DMS53 (cell line): Measurements from ENCODE around the gene SLC35F1.
"Not testable (repeated sequence)": the region's sequence is repeated elsewhere in the genome, so short reads cannot be mapped to it uniquely, and the experiment has no call there.

ENCODE experiments used
- DNase-seq: peaks from one replicate; lab custom pipeline; 2025; lab: John Stamatoyannopoulos, UW

Gene SLC35F1

DNA sequence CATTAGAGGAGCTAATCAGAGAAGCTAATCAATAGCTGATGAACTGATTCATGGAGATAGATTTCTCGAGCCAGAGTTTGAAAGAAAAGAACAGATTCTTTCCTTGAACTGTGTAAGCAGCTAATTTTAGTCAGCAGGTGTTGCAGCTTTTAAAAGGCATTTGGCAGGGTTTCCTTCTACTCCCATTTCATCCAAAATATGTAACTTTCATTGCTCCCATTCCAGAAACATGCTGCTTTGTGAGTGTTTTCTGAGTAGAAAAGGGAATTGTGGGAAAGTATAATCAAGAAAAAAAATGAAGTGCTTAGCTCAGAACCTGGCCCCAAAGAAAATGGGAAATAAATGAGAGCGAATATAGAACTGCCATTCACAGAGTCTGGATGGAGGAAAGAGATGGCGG, 20.8 kb downstream of the SLC35F1 start:
- DNase-seq, result no peak

DNA sequence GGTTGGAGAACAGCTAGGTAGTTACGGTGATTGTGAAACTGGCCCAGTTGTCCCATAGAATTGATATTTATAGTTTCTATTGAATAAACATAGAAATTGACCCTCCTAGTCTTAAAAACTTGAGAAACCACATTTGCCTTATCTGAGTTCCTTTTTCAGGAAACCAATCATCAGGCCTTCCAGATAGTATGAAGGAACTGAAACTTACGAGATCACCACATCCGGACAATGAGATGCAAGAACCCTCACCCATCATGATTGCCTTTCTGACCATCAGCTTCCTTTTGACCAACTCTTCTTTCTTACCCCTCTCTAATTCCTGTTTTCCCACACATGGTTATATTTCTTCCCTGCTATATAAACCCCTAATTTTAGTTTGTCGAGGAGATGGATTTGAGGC, 21.8 kb downstream of the SLC35F1 start:
- DNase-seq, result no peak

DNA sequence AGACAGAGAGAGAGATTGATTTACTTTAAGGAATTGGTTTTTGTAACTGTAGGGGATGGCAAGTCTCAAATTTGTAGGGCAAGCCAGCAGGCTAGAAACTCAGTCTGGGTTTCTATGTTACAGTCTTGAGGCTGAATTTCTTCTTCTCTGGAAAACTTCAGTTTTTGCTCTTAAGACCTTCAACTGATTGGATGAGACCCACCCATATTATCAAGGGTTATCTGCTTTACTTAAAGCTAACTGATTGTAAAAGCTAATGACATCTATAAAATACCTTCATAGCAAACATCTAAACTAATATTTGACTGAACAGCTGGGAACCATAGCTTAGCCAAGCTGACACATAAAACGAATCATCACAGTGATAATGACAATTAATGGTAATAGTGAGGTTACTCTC, 22.4 kb downstream of the SLC35F1 start:
- DNase-seq, result no peak

DNA sequence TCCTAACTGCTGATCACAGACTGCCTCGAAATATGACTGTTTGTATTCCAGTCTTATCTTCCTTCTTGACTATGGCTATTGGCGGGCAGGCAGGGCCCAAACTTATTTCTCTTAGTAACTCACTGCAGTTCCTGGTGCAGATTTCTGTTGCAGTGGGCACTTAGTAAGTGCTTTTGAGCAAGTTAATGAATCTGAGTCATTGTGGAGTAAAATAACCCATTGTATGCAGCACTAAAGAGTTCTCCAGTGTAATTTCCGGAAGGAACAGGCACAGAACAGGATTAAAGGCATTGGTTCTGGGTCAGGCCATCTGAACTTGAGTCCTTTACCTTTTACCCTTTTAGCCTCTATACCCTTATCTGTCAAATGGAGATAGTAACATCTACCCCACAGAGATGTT, 23.6 kb downstream of the SLC35F1 start:
- no peak for DNase-seq

DNA sequence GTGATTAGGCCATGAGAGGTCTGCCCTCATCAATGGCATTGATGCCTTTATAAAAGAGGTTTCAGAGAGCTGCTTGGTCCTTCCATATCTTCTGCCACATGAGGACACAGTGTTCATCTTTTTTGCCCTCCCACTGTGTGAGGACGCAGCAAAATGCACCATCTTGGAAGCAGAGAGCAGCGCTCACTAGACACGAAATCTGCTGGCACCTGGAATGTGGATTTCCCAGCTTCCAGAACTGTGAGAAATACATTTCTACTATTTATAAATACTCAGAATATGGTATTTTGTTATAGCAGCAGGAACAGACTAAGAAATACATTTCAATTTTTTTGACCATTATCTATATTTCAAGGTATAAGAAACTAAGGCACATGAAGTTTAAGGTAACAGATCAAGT, 24.9 kb downstream of the SLC35F1 start:
- no peak for DNase-seq

DNA sequence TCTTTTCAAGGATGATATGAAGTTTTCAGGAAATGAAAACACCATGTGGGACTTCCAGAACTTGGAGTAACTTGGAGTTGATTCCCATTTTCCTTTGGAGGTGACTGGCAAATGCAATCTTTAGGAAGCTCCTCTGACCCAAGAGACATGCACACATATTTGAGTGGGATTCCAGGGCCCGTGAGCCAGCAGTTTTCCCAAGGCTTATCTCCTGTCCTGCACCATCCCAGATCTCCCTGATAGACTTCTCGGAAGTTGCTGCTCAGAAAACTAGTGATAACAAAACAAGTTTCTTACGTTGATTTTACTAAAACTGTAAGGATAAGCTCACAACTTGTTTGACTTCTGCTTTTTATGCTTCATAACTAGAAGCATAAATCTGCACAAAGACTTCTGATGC, 25.6 kb downstream of the SLC35F1 start:
- no peak for DNase-seq

DNA sequence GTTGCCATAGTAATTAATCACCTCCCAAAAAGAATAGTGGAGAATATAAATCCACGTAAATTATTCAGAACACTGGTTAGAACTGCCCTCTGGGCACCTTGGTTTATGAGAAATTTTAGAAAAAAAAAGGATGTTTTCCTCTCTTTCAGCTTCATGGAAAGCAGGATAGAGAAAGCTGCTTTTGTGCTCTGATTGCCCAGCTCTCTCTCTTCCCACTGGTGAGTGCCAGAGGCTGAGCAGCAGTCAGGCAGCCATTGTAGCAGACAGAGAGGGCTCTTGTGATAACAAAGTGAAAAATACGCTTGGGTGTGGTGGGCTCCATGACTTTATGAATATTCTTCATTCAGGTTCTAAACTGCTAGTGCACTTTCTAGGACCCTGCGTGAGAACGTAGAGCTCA, 26.4 kb downstream of the SLC35F1 start:
- DNase-seq, result no peak

DNA sequence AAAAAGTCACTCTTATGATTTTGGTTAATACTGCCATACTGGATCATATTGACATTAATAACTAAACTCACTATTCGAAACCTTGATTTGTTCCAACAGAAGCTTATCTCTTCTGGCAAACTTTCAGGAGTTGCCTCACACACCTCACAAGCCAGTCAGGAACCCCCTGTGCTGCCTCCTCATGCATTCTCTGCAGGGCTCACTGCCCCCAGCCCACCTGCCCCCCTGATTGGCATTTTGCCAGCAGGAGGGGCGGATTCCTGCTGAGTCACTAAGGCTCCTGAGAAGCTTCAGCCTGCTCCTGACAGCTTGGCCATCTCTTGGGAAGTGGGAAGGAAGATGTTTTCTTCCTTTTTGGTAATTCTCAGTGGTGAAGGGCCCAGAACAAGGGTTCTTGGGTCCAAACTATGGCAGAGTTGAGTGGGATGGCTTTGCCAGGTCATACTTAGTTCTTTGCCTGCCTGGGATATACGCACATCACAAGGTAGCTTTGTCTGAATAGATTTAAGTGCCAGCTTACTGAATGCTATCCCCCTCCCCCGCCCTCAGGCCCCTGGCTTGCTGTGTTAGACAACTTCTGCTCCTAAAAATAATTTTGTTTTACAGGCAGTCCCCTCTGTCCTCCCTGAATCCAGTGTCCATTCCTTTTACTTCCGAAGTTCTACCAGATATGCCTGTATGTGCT, 31.4 kb downstream of the SLC35F1 start:
- DNase-seq, result no peak

DNA sequence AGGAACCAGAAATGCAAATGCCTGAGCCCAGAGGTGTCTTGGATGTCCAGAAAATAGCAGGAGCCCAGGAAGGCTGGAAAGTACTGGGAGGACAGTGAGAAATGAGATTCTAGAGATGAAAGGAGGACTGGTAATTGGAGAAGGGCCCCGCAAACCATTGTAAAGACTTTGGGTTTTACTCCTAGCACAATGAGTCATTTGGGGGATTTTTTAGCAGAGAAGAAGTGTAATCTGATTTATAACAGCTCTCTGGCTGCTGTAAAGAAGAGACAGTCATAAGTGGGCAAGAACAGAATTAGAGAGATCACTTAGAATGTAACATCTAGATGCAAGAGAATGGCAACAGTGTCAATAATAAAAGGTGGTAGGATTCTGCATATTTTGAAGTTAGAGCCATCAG, 40.2 kb downstream of the SLC35F1 start:
- DNase-seq, result no peak

DNA sequence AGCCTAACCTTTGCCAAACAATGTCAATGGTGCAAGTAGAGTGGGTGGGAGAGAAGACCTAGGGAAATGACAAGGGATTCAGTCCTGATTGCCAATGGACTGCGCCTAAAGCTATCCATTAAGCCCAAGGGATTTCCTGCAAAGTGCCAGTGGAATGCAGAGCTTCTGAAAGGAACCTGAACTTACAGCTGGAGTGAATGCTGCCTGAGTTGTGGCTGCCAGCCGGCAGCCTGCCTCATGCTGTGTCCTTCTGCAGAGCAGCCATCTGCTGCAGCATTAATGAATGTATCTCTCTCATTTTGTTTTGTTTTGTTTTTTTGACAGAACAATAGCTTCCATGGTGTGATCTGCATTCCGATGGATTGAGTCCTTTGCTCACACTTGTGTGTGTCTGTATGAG, 44.7 kb downstream of the SLC35F1 start:
- no peak for DNase-seq

DNA sequence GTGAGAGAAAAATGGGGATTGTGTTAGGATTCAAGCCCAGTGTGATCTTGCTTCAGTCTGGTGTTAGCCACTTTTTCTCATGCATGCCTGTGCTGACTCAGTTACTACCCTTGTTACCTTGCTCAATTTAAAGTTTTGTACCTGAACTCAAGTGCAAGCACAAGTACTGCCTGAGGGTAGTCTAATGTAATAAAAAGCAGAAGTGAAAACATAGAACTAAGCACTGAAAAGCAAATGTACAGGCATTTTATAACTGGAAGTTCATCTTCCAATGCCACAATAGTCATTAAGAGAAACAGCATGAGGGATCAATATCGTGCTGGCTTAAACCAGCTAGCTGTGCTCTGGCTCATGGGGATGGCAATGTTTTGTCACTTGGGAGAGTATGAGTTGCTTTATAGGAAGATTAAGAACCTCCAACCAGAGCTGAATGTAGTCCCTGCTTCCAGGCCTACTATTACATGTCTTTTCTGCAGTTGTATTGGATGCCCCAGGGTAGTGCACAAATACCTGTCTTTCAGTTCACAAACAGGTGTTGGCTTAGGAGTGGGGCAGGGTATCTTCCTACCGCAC, 48.7 kb downstream of the SLC35F1 start:
- no peak for DNase-seq

DNA sequence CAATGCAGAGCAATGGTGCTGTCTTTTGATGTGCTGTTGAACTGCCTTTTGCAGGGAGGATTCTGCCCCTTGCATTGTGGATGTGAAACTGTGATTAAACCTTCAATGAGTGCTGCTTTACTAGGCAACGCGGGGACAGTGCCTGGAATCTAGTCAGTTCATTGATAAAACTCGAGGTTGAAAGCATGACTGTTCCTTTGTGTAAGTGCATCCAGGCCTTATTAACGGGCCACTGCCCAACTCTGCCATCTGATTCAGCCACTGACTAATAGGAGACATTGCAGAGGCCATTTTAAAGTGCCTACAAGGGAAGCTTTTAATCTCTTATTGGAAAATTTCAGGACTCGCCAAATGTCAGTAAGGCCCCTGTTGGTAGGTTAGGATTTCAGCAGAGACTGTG, 49.3 kb downstream of the SLC35F1 start:
- no peak for DNase-seq

DNA sequence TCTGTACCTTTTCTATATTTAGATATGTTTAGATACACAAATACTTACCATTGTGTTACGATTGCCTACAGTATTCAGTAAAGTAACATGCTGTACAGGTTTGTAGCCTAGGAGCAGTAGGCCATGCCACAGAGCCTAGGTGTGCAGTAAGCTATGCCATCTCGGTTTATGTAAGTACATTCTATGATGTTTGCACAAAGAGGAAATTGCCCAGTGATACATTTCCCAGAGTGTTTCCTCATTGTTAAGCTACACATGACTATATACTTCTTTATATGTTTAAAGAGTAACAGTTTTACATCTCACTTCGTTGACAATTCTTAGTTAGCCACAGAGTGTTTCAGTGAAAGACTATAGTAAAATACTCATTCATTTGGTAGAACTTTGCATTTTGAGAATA, 51.5 kb downstream of the SLC35F1 start:
- DNase-seq, result no peak

DNA sequence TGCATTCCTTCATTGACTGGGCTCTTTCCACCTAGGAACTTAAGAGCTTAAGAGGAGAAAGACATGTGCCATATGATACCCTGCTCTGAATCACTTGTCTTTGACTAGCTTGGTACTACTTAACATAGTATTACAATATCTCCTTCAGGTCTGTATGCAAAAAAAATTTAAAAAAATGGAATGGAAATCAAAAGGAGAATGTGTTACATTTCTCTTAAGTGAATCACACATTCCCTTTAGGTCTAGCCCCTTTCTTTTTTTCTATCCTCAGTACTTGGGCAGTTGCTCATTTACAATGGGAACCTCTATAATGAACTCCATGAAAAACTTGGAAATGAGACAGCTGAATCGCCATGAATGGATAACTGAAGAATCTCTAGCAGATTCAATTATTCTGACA, 53.8 kb downstream of the SLC35F1 start:
- DNase-seq, result no peak

DNA sequence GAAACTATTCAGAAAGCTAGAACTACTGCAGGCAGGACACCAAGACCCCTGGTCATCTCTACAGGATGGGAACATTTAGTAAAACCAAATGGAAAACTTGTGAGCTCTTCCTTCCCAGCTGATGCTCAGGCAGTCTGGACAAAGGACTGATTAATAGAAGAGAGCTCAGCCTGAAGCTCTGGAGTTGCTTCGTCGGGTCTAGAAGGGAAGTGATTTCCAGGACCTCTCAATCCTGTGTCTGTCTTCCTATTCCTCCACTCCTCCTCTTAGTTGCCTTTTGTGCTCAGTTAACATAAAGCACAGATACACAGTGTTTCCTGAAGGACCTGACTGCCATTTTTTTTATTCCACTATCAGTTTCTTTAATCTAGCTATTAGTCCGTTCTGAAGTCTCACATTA, 54.2 kb downstream of the SLC35F1 start:
- DNase-seq, result no peak

DNA sequence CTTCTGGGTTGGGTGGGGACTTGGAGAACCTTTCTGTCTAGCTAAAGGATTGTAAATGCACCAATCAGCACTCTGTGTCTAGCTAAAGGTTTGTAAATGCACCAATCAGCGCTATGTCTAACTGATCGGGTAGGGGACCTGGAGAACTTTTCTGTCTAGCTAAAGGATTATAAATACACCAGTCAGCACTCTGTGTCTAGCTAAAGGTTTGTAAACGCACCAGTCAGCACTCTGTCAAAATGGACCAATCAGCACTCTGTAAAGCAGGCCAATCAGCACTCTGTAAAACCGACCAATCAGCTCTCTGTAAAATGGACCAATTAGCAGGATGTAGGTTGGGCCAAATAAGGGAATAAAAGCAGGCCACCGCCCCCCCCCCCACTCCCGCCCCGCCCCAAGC, 58.7 kb downstream of the SLC35F1 start:
- not testable (repeated sequence) for DNase-seq

DNA sequence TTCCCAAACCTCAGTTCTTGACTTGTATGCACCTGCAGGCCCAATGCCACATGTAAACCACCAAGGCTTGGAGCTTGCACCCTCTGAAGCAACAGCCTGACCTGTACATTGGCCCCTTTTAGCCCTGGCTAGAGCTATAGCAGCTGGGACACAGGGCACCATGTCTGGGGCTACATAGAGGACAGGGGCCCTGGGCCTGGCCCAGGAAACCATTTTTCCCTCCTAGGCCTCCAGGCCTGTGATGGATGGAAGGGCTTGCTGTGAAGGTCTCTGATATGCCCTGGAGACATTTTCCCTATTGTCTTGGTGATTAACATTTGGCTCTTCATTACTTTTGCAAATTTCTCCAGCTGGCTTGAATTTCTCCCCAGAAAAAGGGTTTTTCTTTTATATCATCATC, 64.6 kb downstream of the SLC35F1 start:
- no peak for DNase-seq

DNA sequence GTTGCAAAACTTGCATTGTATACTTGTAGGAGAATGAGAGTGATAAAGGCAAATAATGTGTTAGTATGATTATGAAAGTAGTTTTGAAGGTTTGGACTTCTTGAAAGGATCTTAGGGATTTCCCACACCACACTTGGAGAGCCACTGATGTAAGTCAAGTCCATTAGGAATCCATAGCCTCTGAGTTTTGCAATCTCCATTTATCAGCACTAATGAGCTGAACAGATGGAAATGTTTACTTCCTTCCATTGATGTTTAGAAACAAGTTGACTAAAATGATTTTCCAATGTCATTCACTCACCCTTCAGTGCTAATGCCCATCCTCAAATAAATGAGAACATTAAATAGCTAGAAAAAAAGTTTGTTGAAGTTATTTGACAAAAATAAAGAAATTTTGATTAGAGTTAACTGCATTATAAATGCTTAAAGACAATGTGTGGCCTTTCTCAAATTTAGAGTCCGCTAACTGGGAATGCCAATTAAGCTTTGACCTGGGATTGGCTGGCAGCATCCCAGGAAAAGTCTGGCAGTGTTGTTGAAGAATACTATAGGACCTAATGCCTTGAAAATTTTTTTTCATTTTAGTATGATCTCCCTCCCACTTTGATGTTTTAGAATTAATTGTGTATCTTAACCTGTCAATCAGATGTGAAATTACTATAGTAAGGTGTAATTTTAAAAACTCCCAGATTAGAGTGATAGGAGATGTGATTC, 68.0 kb downstream of the SLC35F1 start:
- no peak for DNase-seq

DNA sequence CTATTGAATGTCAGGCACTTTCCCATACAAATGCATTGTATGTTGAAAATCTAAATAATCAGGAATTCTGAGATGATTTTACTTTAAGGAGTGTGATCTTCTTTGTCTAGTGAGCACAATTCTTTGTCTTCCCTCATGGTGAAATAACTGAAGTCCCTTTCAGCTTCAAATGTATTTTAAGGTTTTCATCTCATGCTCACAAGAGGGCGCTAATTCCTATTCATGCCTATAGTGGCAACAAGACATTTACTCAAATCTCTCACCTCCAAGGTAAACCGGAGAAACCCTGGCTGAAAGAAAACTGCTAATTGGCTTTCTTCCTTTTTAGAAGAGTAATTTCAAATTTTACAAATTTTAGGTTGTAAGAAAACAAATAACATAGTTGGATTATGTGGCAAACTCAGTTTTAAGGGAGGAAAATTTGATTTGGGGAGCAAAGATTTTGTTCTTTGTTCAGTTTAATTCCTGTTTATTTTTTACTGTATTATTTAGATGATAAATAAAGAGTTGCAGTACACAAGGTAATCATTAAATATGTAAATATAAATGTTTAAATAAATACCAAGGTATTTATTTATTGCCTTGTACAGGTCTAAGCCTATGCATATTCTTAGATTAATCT, 69.1 kb downstream of the SLC35F1 start:
- peak; percentile 76 for DNase-seq

DNA sequence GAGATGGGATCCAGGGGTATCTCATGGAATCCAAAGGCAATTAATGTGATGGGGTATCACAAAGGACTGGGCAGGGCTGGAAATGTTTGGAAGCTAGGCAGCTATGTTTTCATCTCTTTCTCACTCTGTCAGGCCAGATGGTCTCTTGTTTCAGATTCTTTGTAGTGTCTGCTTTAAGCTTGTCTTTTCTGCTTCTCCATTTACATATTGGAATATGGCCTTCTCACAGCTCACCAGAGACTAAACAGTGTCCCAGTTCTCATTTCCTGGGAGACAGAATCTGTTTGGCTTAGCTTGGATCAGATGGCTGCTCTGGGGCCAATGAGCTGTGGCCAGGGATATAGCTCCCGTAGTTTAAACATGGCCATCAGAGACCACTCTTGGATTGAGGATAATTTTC, 78.9 kb downstream of the SLC35F1 start:
- DNase-seq, result peak; percentile 18

DNA sequence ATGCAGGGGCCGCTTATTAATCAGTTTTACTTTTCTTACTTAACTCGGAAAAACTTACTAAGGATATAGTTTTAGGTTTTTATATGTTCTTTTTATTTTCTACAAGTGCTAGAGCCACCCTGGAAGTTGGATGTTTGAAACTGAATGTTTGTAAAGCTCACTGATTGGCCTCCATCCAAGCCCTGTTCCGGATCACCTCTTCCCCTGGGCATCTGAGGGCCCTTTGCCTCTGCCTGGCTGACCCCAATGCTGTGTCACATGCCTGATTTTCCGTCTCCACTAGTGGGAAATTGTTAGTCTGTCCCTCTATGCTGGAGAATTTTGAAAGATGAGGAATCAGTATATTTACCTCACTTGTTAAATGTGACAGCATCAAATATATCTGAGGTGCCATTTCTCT, 79.3 kb downstream of the SLC35F1 start:
- DNase-seq, result peak; percentile 28

DNA sequence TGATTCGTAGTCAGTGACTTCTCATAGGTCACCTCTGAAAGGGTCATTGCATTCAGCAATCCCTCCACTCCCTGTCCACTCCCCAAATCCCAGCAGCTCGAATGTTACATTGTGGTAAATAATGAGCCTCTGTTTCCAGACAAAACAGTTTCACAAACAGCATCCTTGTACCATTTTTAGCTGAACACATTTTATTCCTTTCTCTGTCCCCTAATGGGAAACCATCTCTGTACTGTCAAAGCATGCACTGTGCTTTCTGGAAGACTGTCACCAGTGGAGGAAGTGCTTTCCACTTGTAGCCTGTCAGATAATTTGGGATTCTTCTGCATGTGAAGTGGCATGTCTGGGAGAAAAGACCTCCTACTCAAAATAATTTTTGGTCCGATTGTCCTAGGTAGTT, 82.0 kb downstream of the SLC35F1 start:
- no peak for DNase-seq

DNA sequence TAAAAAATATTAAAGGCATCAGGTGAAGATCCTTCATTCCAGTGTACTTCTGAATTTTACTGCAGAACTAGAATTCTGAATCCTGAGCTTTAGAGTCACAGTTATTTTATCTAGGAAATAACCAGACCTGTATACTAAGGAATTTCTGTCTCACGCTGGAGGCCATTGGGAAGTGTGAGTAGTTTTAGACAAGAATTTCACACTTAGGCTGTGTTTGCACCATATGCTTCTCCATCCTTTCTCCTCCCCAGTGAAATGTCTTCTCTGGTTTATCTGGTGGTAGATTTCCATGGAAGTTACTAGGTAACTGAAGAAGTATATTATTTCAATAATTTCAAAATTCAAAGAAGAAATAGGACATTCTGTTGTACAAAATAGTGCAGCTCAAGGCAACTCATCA, 83.1 kb downstream of the SLC35F1 start:
- no peak for DNase-seq
